Stimulated activated CD4-positive, alpha-beta T cell treated with anti-CD3 and anti-CD28 coated beads, Interleukin-4, amount 100 ng/mL, for 1 hour (primary cell): Measurements from ENCODE around the gene RASGRF2.
"Not testable (repeated sequence)": the region's sequence is repeated elsewhere in the genome, so short reads cannot be mapped to it uniquely, and the experiment has no call there.

ENCODE experiments used
- DNase-seq: peaks from one replicate; pipeline ENCODE4 v3.0.0-alpha.2; 2020

The RASGRF2 gene

GRCh38 chr5:81023261-81023970, 63.3 kb downstream of the RASGRF2 start:
- DNase-seq: no peak

- DNase-seq: no peak
Observed at GRCh38 chr5:81027481-81028058, 67.4 kb downstream of the RASGRF2 start.

- DNase-seq: not testable (repeated sequence)
Observed at GRCh38 chr5:81028888-81029287, 68.7 kb downstream of the RASGRF2 start.

- not testable (repeated sequence) for DNase-seq
Observed at GRCh38 chr5:81029736-81030135, 69.6 kb downstream of the RASGRF2 start.

GRCh38 chr5:81030236-81031034, 70.3 kb downstream of the RASGRF2 start:
- DNase-seq: not testable (repeated sequence)

GRCh38 chr5:81035522-81035921, 75.4 kb downstream of the RASGRF2 start:
- DNase-seq: no peak

- no peak for DNase-seq
Observed at GRCh38 chr5:81038495-81038894, 78.3 kb downstream of the RASGRF2 start.

GRCh38 chr5:81044868-81045267, 84.7 kb downstream of the RASGRF2 start:
- DNase-seq: no peak

GRCh38 chr5:81045389-81045807, 85.2 kb downstream of the RASGRF2 start:
- no peak for DNase-seq

GRCh38 chr5:81046041-81046440, 85.9 kb downstream of the RASGRF2 start:
- no peak for DNase-seq

- DNase-seq: no peak
Observed at GRCh38 chr5:81052325-81052724, 92.2 kb downstream of the RASGRF2 start.

- DNase-seq: not testable (repeated sequence)
Observed at GRCh38 chr5:81053282-81053681, 93.1 kb downstream of the RASGRF2 start.

- no peak for DNase-seq
Observed at GRCh38 chr5:81058121-81058520, 98.0 kb downstream of the RASGRF2 start.

GRCh38 chr5:81065492-81065891, 105.3 kb downstream of the RASGRF2 start:
- no peak for DNase-seq

GRCh38 chr5:81066102-81066501, 105.9 kb downstream of the RASGRF2 start:
- DNase-seq: no peak

- DNase-seq: no peak
Observed at GRCh38 chr5:81067406-81067805, 107.2 kb downstream of the RASGRF2 start.

- no peak for DNase-seq
Observed at GRCh38 chr5:81068063-81068462, 107.9 kb downstream of the RASGRF2 start.

GRCh38 chr5:81068635-81069034, 108.5 kb downstream of the RASGRF2 start:
- no peak for DNase-seq

GRCh38 chr5:81069990-81070389, 109.8 kb downstream of the RASGRF2 start:
- DNase-seq: no peak

- DNase-seq: no peak
Observed at GRCh38 chr5:81070571-81071255, 110.5 kb downstream of the RASGRF2 start.

- DNase-seq: no peak
Observed at GRCh38 chr5:81075041-81075440, 114.9 kb downstream of the RASGRF2 start.

GRCh38 chr5:81077105-81077504, 116.9 kb downstream of the RASGRF2 start:
- DNase-seq: no peak

GRCh38 chr5:81078930-81079329, 118.8 kb downstream of the RASGRF2 start:
- no peak for DNase-seq
